ENCODE measurements around the gene RHOG.

DNA sequence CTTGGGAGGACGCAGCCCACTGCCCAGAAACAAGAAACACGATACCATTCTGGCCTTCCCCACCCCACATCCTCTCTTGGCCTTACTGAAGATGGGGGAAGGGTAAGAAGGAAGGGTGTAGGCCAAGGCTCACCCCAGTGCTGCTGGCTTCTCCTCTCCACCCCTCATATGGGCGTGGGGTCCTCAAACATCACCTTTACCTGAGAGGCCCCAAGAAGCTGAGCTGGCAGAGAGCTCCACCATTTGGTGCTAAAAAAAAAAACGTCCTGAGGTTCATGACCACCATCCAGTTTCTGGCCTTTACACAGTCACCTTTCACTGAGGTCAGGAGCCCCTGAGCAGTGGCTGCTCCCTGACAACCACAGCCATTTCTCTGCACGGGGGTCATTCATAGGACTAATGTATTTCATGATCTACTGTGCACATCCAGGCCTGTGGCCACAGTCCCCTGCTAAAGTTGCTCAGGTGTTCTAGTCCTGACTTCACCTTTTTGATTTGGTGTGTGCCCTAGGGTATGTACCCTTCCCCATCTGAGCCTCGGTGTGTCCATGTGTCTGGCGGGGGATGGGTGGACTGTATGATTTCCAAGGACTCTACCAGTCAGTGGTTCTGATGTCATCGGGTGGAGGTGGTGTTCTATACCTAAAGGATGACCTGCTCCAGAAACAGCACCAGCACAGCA lies 15.1 kb downstream of the RHOG start:
- TF ChIP-seq POLR2A (IDR thresholded peaks at IDR 0.05; ENCODE audit: extremely low read depth, insufficient read length) = no peak
- TF ChIP-seq, protein P1, sequence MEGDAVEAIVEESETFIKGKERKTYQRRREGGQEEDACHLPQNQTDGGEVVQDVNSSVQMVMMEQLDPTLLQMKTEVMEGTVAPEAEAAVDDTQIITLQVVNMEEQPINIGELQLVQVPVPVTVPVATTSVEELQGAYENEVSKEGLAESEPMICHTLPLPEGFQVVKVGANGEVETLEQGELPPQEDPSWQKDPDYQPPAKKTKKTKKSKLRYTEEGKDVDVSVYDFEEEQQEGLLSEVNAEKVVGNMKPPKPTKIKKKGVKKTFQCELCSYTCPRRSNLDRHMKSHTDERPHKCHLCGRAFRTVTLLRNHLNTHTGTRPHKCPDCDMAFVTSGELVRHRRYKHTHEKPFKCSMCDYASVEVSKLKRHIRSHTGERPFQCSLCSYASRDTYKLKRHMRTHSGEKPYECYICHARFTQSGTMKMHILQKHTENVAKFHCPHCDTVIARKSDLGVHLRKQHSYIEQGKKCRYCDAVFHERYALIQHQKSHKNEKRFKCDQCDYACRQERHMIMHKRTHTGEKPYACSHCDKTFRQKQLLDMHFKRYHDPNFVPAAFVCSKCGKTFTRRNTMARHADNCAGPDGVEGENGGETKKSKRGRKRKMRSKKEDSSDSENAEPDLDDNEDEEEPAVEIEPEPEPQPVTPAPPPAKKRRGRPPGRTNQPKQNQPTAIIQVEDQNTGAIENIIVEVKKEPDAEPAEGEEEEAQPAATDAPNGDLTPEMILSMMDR (IDR thresholded peaks at IDR 0.05; ENCODE audit: low read depth, low read length) = no peak
- TF ChIP-seq, protein P2, sequence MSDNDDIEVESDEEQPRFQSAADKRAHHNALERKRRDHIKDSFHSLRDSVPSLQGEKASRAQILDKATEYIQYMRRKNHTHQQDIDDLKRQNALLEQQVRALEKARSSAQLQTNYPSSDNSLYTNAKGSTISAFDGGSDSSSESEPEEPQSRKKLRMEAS (IDR thresholded peaks at IDR 0.05; ENCODE audit: low read depth, low read length) = no peak
- TF ChIP-seq MYC (IDR thresholded peaks at IDR 0.05; ENCODE audit: low read depth, low read length) = no peak
